DOHH2 (cell line): ENCODE data around the gene KIF7.

Source experiments
- H3F3A ChIP-seq: fragments of 200-600 bp; sonication (generic), shearing (Covaris generic); 2 replicates; pipeline ENCODE4 v1.6.0; 2016; ENCODE audit warnings: antibody characterized with exemption, mild to moderate bottlenecking; ENCODE audit not compliant: control insufficient read depth, insufficient read depth
- H3K27ac ChIP-seq: fragments of 200-600 bp; sonication (generic); 2 replicates; pipeline ENCODE4 v1.5.1; 2014; ENCODE audit warnings: low read depth, mild to moderate bottlenecking, low read length, moderate library complexity
- H3K27me3 ChIP-seq: fragments of 200-600 bp; sonication (generic); 2 replicates; pipeline ENCODE4 v1.6.1; 2014; ENCODE audit warnings: mild to moderate bottlenecking, low read length, mixed read lengths; ENCODE audit not compliant: control insufficient read depth
- H3K36me3 ChIP-seq: fragments of 200-600 bp; sonication (generic); 2 replicates; pipeline ENCODE4 v1.6.1; 2014; ENCODE audit warnings: mild to moderate bottlenecking, low read length, moderate library complexity, mixed read lengths; ENCODE audit not compliant: control insufficient read depth
- H3K4me1 ChIP-seq: fragments of 200-600 bp; sonication (generic); 2 replicates; pipeline ENCODE4 v1.6.1; 2014; ENCODE audit warnings: mild to moderate bottlenecking, low read length, mixed read lengths; ENCODE audit not compliant: control insufficient read depth
- H3K4me2 ChIP-seq: fragments of 200-600 bp; sonication (generic); 2 replicates; pipeline ENCODE4 v1.6.0; 2014; ENCODE audit warnings: mild to moderate bottlenecking, low read length, moderate library complexity
- H3K4me3 ChIP-seq: fragments of 200-600 bp; sonication (generic); 2 replicates; pipeline ENCODE4 v1.5.1; 2014; ENCODE audit warnings: mild to moderate bottlenecking, low read length, mixed read lengths
- H3K79me2 ChIP-seq: fragments of 200-600 bp; sonication (generic); 2 replicates; pipeline ENCODE4 v1.6.1; 2014; ENCODE audit warnings: mild to moderate bottlenecking, low read length, mixed read lengths; ENCODE audit not compliant: control insufficient read depth
- H3K9me2 ChIP-seq: fragments of 200-600 bp; sonication (generic); replicated peaks from 2 replicates; pipeline ENCODE4 v1.6.1; 2014; ENCODE audit warnings: mild to moderate bottlenecking, low read length, mixed read lengths; ENCODE audit not compliant: control insufficient read depth
- H3K9me3 ChIP-seq: fragments of 200-600 bp; sonication (generic); 2 replicates; pipeline ENCODE4 v1.6.1; 2014; ENCODE audit warnings: antibody characterized with exemption, low read length, mixed read lengths; ENCODE audit not compliant: control insufficient read depth, insufficient read depth
- H4K20me1 ChIP-seq: fragments of 200-600 bp; sonication (generic); 2 replicates; pipeline ENCODE4 v1.6.0; 2014; ENCODE audit warnings: low read depth, mild to moderate bottlenecking, antibody characterized with exemption, low read length, moderate library complexity; ENCODE audit not compliant: control insufficient read depth, insufficient read depth
- EZH2phosphoT487 ChIP-seq: fragments of 200-600 bp; sonication (generic); IDR thresholded peaks from 2 replicates; pipeline ENCODE4 v1.6.1; 2017; ENCODE audit warnings: borderline replicate concordance, mild to moderate bottlenecking, antibody characterized with exemption, low read length, moderate library complexity, mixed read lengths
- TF ChIP-seq, protein P1 (sequence below): fragments of 200-600 bp; sonication (generic); IDR thresholded peaks from one replicate; pipeline ENCODE4 v1.5.1; 2014; ENCODE audit warnings: antibody characterized with exemption, mild to moderate bottlenecking, low read depth, low read length; ENCODE audit not compliant: poor library complexity, severe bottlenecking

The KIF7 gene

DNA sequence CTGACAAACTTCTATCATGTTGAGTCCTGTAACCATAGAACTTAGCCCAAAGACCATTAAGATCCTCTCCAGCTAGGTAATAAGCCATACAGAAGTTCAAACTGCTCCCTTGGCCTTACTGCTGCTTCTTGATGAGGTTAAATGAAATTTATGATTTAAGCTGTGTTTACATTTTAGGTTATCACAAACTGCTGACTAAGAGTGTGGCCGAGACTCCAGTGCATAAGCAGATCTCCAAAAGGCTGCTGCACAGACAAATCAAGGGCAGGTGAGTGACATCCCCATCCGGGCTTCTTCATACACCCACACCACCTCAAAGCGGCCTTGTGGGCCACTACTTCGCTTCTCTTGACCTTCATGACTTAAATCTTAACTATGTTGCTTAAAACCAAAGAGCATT, 39.0 kb downstream of the KIF7 start:
- Histone ChIP-seq H3K4me3 (no peak overlapping the region), H3K4me2 (no peak overlapping the region), H3F3A (no peaks in the 10 kb centered on the region), H4K20me1 (no peaks in the 10 kb centered on the region), H3K36me3 (peaks cover 83% of the 10 kb centered on the region), H3K27ac (no peak overlapping the region), H3K79me2 (peaks cover 11% of the 10 kb centered on the region), H3K4me1 (no peaks in the 10 kb centered on the region), H3K9me3 (no peaks in the 10 kb centered on the region), H3K9me2 (no peaks in the 10 kb centered on the region), H3K27me3 (no peaks in the 10 kb centered on the region)
- TF ChIP-seq, protein P1, sequence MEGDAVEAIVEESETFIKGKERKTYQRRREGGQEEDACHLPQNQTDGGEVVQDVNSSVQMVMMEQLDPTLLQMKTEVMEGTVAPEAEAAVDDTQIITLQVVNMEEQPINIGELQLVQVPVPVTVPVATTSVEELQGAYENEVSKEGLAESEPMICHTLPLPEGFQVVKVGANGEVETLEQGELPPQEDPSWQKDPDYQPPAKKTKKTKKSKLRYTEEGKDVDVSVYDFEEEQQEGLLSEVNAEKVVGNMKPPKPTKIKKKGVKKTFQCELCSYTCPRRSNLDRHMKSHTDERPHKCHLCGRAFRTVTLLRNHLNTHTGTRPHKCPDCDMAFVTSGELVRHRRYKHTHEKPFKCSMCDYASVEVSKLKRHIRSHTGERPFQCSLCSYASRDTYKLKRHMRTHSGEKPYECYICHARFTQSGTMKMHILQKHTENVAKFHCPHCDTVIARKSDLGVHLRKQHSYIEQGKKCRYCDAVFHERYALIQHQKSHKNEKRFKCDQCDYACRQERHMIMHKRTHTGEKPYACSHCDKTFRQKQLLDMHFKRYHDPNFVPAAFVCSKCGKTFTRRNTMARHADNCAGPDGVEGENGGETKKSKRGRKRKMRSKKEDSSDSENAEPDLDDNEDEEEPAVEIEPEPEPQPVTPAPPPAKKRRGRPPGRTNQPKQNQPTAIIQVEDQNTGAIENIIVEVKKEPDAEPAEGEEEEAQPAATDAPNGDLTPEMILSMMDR: no peak
- no peak for TF ChIP-seq EZH2phosphoT487

DNA sequence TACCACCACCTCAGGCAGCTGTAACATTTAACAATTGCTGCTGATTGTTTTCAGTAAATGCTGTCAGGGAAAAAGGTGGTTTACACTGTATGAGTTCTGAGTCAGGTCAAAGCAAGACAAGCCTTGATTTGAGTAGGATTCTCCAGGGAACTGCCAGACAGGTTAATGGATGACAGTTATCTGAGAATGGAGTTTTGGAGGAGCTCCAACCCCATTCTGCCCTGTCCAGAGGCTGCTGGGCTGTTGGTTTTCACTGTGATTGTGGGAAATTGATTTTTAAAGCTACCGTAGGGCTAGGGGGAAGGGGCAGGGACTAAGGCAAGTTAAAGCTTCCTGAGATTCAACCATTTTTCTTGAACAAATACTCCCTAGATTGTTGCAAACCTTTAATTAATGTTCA, 40.1 kb downstream of the KIF7 start:
- H3K36me3 ChIP-seq: peaks cover 89% of the 10 kb centered on the region
- TF ChIP-seq, protein P1: no peak
- TF ChIP-seq EZH2phosphoT487: no peak
- no peaks in the 10 kb centered on the region for H3K9me2 ChIP-seq
- H3K27me3 ChIP-seq: no peaks in the 10 kb centered on the region
- no peaks in the 10 kb centered on the region for H3K9me3 ChIP-seq
- H3F3A ChIP-seq: no peaks in the 10 kb centered on the region
- no peak overlapping the region for H3K4me2 ChIP-seq
- no peaks in the 10 kb centered on the region for H3K4me1 ChIP-seq
- H3K79me2 ChIP-seq: peaks cover 17% of the 10 kb centered on the region
- no peak overlapping the region for H3K4me3 ChIP-seq
- no peaks in the 10 kb centered on the region for H4K20me1 ChIP-seq
- H3K27ac ChIP-seq: no peak overlapping the region

DNA sequence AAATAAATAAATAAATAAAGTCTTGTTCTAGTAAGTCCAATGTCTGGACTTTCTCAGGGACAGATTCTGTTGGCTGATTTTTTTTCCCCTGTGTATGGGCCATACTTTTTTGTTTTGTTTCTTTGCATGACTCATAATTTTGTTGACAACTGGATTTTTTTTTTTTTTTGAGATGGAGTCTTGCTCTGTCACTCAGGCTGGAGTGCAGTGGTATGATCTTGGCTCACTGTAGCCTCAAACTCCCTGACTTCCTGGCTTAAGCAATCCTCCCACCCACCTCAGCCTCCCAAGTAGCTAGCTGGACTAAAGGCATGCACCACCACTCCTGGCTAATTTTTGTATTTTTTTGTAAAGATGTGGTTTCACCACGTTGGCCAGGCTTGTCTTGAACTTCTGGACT, 41.1 kb downstream of the KIF7 start:
- Histone ChIP-seq H3K9me3 (no peaks in the 10 kb centered on the region), H4K20me1 (no peaks in the 10 kb centered on the region), H3K36me3 (peaks cover 87% of the 10 kb centered on the region), H3K4me1 (no peaks in the 10 kb centered on the region), H3K27ac (no peak overlapping the region), H3K79me2 (peaks cover 17% of the 10 kb centered on the region), H3F3A (no peaks in the 10 kb centered on the region), H3K4me3 (no peak overlapping the region), H3K4me2 (no peak overlapping the region), H3K27me3 (no peaks in the 10 kb centered on the region), H3K9me2 (no peaks in the 10 kb centered on the region)
- no peak for TF ChIP-seq EZH2phosphoT487
- TF ChIP-seq, protein P1: no peak

DNA sequence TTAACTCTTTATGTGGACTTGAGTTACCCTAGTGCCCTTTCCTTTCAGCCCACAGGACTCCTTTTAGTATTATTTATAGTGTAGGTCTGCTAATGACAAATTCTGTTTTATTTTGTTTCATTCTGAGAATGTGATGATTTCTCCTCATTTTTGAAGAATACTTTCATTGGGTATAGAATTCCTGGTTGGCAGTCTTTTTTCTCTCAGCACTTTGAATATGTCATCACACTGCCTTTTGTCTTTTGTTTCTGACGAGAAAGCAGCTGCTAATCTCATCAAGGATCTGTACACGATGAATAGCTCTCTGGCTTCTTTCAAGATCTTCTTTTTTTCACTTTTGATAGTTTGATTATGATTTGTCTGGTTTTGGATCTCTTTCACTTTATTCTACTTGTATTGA, 42.2 kb downstream of the KIF7 start:
- no peak for TF ChIP-seq EZH2phosphoT487
- TF ChIP-seq, protein P1: no peak
- H3K36me3 ChIP-seq: peaks cover 82% of the 10 kb centered on the region

More for the DNA sequence above, 42.2 kb downstream of the KIF7 start:
- Histone ChIP-seq H3F3A (no peaks in the 10 kb centered on the region), H3K79me2 (peaks cover 17% of the 10 kb centered on the region), H3K4me1 (no peaks in the 10 kb centered on the region), H3K9me2 (no peaks in the 10 kb centered on the region), H3K9me3 (no peaks in the 10 kb centered on the region), H4K20me1 (no peaks in the 10 kb centered on the region), H3K27me3 (no peaks in the 10 kb centered on the region), H3K4me3 (no peak overlapping the region), H3K4me2 (no peak overlapping the region), H3K27ac (no peak overlapping the region)
